ENCODE measurements around the gene CCDC33.

- TF ChIP-seq, protein P1, sequence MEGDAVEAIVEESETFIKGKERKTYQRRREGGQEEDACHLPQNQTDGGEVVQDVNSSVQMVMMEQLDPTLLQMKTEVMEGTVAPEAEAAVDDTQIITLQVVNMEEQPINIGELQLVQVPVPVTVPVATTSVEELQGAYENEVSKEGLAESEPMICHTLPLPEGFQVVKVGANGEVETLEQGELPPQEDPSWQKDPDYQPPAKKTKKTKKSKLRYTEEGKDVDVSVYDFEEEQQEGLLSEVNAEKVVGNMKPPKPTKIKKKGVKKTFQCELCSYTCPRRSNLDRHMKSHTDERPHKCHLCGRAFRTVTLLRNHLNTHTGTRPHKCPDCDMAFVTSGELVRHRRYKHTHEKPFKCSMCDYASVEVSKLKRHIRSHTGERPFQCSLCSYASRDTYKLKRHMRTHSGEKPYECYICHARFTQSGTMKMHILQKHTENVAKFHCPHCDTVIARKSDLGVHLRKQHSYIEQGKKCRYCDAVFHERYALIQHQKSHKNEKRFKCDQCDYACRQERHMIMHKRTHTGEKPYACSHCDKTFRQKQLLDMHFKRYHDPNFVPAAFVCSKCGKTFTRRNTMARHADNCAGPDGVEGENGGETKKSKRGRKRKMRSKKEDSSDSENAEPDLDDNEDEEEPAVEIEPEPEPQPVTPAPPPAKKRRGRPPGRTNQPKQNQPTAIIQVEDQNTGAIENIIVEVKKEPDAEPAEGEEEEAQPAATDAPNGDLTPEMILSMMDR (IDR thresholded peaks at IDR 0.05), result no peak
- no peak for TF ChIP-seq POLR2A (IDR thresholded peaks at IDR 0.05)
Observed at GRCh38 chr15:74312445-74313007, 76.4 kb downstream of the CCDC33 start.
